Body of pancreas (tissue), 4 donors: ENCODE data around the gene ITGB6.

ENCODE experiments used
- POLR2A ChIP-seq, 3 donors: fragments of 450-650 bp; IDR thresholded peaks; one replicate each; pipeline ENCODE4 v1.6.1; 2016; ENCODE audit warnings: antibody characterized with exemption in 3 of 3, mild to moderate bottlenecking in 2 of 3
- TF ChIP-seq, protein P1 (sequence below), 7 experiments: fragments of 450-650 bp in 4 of 7; fragments of 200-600 bp in 3 of 7; sonication (generic) in 3 of 7; IDR thresholded peaks; one replicate each; pipeline ENCODE4 v1.5.1; 2016 to 2019; ENCODE audit warnings: antibody characterized with exemption in 7 of 7

DNA sequence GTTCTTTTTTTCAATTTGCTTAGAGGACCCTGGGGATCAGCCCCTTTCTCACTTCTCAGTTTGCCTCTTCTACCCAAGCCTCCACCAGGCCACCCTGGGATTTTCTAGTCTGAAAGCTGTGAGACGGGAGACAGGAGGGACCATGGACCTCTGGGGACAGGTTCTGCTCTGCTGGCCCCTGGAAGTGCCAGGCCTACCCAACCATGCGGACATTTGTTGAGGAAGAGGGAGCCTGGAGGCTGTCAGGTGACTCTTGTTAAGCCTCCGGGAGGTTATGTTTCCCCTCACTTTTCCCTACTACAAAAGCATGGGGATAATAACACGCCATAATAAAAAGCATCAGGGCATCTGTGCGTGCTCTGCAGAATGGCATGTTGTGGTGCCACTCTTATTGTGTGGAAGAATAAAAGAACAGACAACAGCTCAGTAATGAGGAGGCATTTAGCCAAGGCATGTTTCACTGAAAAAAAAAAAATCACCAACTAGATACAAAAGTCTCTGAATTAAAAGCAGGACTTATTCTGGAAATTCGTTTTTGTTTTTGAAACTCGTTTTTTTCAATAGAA is 89.3 kb downstream of the ITGB6 start:
- TF ChIP-seq, protein P1, sequence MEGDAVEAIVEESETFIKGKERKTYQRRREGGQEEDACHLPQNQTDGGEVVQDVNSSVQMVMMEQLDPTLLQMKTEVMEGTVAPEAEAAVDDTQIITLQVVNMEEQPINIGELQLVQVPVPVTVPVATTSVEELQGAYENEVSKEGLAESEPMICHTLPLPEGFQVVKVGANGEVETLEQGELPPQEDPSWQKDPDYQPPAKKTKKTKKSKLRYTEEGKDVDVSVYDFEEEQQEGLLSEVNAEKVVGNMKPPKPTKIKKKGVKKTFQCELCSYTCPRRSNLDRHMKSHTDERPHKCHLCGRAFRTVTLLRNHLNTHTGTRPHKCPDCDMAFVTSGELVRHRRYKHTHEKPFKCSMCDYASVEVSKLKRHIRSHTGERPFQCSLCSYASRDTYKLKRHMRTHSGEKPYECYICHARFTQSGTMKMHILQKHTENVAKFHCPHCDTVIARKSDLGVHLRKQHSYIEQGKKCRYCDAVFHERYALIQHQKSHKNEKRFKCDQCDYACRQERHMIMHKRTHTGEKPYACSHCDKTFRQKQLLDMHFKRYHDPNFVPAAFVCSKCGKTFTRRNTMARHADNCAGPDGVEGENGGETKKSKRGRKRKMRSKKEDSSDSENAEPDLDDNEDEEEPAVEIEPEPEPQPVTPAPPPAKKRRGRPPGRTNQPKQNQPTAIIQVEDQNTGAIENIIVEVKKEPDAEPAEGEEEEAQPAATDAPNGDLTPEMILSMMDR (IDR thresholded peaks at IDR 0.05): no peak
- no peak for TF ChIP-seq POLR2A (IDR thresholded peaks at IDR 0.05)
